CD4-positive, alpha-beta T cell treated with Interleukin-10 for 1 hour (primary cell): ENCODE measurements around the gene ZNF521.

ENCODE experiments used
- DNase-seq: peaks from one replicate; pipeline ENCODE4 v3.0.0-alpha.2; 2020

Gene ZNF521

GRCh38 chr18:25247725-25248124 lies 104.2 kb downstream of the ZNF521 start:
- DNase-seq, result no peak

- DNase-seq, result no peak
Measured at GRCh38 chr18:25244924-25245698, 106.9 kb downstream of the ZNF521 start.

DNA sequence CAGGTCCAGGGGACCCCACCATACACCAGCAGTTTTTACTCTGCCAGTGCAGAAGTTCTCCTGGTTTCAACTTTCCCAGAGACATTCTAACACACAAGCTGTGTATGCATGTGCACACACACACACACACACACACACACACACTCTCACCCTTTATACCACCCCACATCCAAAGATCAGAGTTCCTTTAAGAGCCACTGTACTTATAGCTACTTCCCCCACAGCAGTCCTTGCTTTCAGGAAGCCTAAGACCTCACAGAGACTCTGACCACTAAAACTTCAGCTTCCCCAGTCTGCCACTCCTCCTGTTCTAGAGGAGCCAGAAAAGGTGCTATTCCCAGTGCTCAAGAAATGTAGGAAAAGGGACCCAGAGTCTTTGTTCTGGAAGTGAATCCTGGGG lies 107.8 kb downstream of the ZNF521 start:
- no peak for DNase-seq

GRCh38 chr18:25243754-25244153 lies 108.2 kb downstream of the ZNF521 start:
- no peak for DNase-seq

DNA sequence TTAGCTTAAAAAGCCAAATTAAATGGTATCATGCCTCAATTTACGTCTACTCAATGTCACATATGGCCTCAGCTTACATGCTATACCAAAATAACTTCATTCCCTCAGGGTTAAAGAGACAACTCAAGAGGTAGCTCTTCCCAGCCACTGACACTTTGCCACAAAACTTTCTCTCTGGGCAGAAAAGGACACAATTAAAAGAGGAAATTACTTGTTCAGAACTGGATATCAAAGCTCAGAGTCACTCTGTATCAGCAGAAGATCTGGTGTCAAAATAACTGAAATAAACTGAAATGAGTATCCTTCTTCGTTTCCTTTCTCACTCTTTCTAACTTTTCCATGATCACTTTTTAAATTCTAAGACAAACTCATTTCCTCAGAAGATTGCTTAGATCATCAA lies 108.7 kb downstream of the ZNF521 start:
- DNase-seq, result no peak

GRCh38 chr18:25240420-25240770 lies 111.6 kb downstream of the ZNF521 start:
- no peak for DNase-seq

GRCh38 chr18:25239581-25240419 lies 112.2 kb downstream of the ZNF521 start:
- DNase-seq, result no peak

GRCh38 chr18:25239151-25239550 lies 112.8 kb downstream of the ZNF521 start:
- DNase-seq, result no peak

GRCh38 chr18:25237571-25238267 lies 114.2 kb downstream of the ZNF521 start:
- no peak for DNase-seq

DNA sequence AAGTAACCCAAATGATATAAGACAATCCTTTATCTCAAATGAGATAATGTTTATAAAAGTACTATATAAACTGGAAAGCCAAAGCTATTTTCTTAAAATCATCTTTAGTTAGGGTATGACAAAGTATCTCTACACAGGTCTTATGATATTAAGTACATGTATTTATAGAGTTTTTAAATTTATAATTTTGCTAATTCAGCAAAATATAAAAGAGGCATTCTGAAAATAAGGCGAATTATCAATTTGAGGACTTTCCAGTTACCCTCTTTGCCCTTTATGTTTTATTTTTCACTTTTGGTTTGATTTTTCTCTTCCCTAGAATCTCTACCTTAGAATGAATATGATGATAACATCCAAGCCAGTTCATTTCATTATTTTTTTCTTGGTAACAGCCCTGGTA lies 115.2 kb downstream of the ZNF521 start:
- no peak for DNase-seq

GRCh38 chr18:25235401-25236042 lies 116.4 kb downstream of the ZNF521 start:
- no peak for DNase-seq

DNA sequence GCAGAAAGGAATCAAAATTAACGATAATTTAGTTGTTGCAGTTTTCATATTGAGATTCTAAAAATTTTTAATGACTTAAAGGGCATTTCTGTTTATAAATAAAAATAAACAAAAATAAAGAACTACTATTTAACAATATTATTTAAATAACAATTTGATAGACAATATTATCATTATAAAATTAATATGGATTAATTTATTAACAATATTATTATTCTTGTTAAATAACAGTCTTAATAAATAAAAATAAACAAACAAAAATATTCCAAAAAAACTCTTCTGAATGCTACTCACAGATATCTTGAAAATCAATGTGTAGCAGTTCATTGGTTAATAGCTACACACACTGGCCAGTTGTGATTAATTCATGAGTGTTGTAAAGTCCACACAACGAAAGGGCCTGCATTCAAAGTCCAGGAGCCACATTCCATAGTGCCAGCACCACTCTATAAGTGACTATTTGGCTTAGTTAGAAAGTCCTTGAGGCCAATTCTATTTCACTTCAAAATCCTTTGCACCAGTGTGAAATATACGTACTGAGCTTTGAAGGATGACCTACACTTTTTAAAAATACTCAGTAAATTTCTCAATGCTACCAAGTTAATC lies 117.1 kb downstream of the ZNF521 start:
- no peak for DNase-seq

DNA sequence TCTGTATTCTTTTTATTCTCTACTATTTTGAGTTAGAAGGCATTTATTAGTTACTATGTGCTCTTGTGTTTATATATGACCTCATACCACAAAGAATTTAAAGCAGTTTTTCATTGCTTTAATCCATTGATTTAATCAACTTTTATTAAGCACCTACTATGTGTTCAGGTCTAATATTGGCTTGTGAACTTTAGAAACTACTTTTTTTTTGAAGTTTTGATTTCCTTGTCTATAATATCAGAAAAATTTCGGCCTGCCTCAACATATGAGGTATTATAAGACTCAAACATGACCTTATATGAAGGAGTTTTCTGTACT lies 117.7 kb downstream of the ZNF521 start:
- DNase-seq, result no peak

- DNase-seq, result no peak
Measured at GRCh38 chr18:25233528-25234321, 118.2 kb downstream of the ZNF521 start.

DNA sequence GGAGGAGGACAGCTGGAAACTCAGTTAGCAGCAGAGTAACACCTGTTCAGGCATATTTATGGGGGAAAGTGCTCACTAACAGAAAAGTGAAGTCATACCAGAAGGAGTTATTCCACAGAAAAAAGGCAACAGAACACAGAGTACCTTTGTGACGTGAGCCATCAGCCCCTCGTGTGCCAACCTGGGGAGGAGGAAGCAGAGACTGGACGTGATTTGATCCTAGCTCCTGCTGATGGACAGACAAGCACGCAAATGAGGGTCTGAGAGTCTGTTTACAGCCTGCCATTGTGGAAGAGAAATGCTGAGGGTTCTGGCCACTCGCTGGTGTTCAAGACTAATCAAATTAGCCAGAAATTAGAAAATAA lies 120.7 kb downstream of the ZNF521 start:
- no peak for DNase-seq

GRCh38 chr18:25230658-25231326 lies 121.2 kb downstream of the ZNF521 start:
- no peak for DNase-seq

- no peak for DNase-seq
Measured at GRCh38 chr18:25229920-25230319, 122.0 kb downstream of the ZNF521 start.

DNA sequence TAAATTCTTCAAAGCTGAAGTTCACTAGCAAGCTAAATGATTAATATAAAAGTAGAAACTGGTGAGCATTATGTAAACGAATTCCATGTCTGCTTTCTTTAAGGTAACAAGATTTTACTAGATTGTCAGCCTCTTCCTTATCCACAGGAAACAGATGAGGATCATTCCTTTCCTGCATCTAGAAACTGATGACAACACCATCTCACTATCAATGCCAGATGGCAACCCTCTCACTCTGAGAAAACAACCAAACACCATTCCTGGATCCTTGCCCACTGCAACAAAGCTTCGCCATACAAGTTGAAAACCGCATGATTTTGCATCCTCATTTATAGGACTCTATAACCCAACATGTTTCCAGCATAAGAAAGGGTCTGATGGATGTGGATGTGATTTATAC lies 122.9 kb downstream of the ZNF521 start:
- no peak for DNase-seq

DNA sequence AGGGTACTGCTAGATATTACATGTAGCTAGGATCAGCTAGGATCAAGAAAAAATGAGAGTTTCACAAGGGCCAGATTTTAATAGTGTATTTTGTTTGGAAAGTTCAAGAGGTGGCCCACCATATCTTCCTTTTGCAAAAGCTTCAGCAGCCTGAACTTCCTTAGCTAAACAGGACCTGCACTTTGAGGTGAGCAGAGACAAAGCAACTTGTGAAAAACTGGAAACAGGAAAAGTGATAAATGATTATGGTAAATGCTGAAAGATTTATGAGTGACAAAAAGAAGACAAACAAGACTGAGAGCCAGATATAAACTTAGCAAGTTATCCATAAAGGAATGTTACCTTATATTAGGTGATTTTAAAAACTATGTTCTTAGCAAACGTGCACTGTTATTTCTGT lies 123.6 kb downstream of the ZNF521 start:
- DNase-seq, result no peak

DNA sequence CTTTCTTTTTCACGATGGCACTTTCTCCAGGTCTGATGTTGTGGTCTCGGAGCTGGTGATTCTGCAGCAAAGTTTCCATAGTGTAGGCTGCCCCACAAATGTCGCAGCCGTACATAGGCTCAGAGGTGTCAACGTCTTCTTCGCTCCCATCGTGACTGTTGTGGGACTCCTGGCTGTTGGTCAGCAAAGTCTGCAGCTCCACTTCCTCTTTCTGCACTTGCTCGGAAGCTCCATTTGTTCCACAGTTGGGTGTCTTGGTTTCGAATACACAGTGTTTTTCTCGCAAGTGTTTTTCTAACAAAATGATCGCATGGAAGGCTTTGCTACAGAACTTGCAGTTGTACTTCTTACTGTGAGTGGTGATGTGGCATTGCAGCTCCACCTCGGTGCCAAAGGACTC lies 126.8 kb downstream of the ZNF521 start:
- no peak for DNase-seq
